HFFc6 (cell line): ENCODE data around the gene IGSF3. TPM values are rescaled to one million over a fixed set of nuclear protein-coding genes. Genes with fewer than 3 reads are reported as not detected.
"Not testable (repeated sequence)": the region's sequence is repeated elsewhere in the genome, so short reads cannot be mapped to it uniquely, and the experiment has no call there.

ENCODE experiments used
- DNase-seq: peaks from one replicate; pipeline ENCODE4 v3.0.0-alpha.2; 2018
- H3K27ac Mint-ChIP-seq: 2 replicates; pipeline ENCODE4 v1.8.0; 2020; ENCODE audit warnings: mild to moderate bottlenecking, mixed read lengths
- H3K27me3 Mint-ChIP-seq: 2 replicates; pipeline ENCODE4 v1.8.0; 2021; ENCODE audit warnings: mild to moderate bottlenecking, moderate library complexity, mixed read lengths; ENCODE audit not compliant: insufficient read depth
- H3K36me3 Mint-ChIP-seq: 2 replicates; pipeline ENCODE4 v1.8.0; 2021; ENCODE audit warnings: low read depth, mixed read lengths
- H3K4me1 Mint-ChIP-seq: 2 replicates; pipeline ENCODE4 v1.8.0; 2020; ENCODE audit warnings: low read depth, mixed read lengths
- H3K4me3 Mint-ChIP-seq: 2 replicates; pipeline ENCODE4 v1.8.0; 2020; ENCODE audit warnings: mild to moderate bottlenecking, moderate library complexity, mixed read lengths
- H3K9me3 Mint-ChIP-seq: 2 replicates; pipeline ENCODE4 v1.8.0; 2020; ENCODE audit warnings: mild to moderate bottlenecking, mixed read lengths
- total RNA-seq, 6 experiments: library from RNA; stranded (reverse); fragmentation: NEBNext Ultra II Directional; extraction: Animal tissue kit (Norgen Biotek cat#: 25700); gene quantifications; 2 replicates in 1 of 6; 3 replicates in 5 of 6; pipeline ENCODE4 v1.2.3, GENCODE V29; 2021
- TF ChIP-seq, protein P1 (sequence below): fragments of 200-600 bp; sonication (generic); IDR thresholded peaks from 2 replicates; pipeline ENCODE4 v1.5.0; 2021; ENCODE audit warnings: antibody characterized with exemption, mild to moderate bottlenecking

The IGSF3 gene
- total RNA-seq, 6 experiments from 2014 or later, result not detected

DNA sequence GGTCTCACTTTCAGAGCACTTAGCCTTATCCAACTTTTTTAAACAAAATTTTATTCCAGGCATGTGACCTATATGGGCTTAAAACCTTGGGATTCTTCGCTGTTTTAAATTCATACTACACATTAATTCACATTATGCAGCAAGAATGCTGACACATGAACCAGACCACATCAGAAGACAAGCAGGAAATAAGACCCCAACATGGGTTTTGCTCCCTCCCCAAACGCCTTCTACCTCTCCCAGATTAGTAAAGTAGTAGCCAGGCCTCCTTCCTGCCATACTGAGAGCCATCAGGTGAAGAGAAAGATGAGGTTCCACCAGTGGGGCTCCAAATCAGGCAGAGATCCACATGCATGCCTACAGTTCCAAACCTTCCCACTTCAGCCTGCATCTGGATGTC, 3.7 kb downstream of the IGSF3 start:
- Mint-ChIP-seq H3K27me3 (peaks cover 37% of the 10 kb centered on the region), H3K4me1 (no peaks in the 10 kb centered on the region), H3K36me3 (no peaks in the 10 kb centered on the region), H3K4me3 (no peak overlapping the region), H3K27ac (no peak overlapping the region), H3K9me3 (no peaks in the 10 kb centered on the region)
- TF ChIP-seq, protein P1, sequence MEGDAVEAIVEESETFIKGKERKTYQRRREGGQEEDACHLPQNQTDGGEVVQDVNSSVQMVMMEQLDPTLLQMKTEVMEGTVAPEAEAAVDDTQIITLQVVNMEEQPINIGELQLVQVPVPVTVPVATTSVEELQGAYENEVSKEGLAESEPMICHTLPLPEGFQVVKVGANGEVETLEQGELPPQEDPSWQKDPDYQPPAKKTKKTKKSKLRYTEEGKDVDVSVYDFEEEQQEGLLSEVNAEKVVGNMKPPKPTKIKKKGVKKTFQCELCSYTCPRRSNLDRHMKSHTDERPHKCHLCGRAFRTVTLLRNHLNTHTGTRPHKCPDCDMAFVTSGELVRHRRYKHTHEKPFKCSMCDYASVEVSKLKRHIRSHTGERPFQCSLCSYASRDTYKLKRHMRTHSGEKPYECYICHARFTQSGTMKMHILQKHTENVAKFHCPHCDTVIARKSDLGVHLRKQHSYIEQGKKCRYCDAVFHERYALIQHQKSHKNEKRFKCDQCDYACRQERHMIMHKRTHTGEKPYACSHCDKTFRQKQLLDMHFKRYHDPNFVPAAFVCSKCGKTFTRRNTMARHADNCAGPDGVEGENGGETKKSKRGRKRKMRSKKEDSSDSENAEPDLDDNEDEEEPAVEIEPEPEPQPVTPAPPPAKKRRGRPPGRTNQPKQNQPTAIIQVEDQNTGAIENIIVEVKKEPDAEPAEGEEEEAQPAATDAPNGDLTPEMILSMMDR, result no peak
- DNase-seq, result no peak

DNA sequence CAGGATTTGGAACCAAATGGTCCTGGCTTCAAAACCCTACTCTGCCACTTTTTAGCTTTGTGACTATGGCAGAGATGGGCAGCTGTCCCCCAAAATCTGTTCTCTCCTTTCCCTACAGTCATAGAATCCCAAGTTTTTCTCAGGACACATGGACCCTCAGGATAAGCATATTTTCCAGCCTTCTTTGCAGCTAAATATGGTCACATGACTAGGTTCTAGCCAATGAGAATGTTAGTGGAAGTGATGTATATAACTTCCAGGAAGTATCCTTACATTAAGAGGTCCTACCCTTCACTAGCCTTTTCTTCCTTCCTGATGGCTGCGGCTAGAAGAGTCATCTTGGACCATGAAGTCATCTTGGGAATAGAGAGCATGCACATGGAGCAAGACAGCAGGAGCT, 5.9 kb downstream of the IGSF3 start:
- TF ChIP-seq, protein P1, result no peak
- H3K27me3 Mint-ChIP-seq, result peaks cover 33% of the 10 kb centered on the region
- H3K4me3 Mint-ChIP-seq, result no peak overlapping the region
- H3K36me3 Mint-ChIP-seq, result no peaks in the 10 kb centered on the region
- no peak overlapping the region for H3K27ac Mint-ChIP-seq
- H3K4me1 Mint-ChIP-seq, result no peaks in the 10 kb centered on the region
- no peaks in the 10 kb centered on the region for H3K9me3 Mint-ChIP-seq
- no peak for DNase-seq

DNA sequence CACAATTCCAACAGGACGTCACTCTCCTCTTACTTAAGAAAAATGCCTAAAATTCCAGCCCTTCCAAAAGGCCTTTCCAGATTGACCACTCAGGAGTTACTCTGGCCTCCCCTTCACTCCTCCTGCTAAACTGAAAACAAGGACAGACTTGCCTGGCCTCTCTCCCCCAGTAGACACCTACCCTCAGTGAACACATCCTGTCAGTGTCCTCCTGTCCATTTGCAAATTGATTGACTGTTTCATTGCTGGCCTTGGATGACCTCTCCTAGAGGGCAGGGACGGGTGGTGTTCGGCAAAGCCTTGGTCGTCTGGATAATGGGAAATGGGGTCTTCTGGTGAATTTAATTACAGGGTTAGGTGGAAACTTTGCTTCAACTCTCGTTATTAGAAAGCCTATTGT, 8.9 kb downstream of the IGSF3 start:
- not testable (repeated sequence) for H3K9me3 Mint-ChIP-seq, DNase-seq, H3K27ac Mint-ChIP-seq, H3K4me3 Mint-ChIP-seq, H3K36me3 Mint-ChIP-seq, H3K4me1 Mint-ChIP-seq
- H3K27me3 Mint-ChIP-seq, result peaks cover 21% of the 10 kb centered on the region

DNA sequence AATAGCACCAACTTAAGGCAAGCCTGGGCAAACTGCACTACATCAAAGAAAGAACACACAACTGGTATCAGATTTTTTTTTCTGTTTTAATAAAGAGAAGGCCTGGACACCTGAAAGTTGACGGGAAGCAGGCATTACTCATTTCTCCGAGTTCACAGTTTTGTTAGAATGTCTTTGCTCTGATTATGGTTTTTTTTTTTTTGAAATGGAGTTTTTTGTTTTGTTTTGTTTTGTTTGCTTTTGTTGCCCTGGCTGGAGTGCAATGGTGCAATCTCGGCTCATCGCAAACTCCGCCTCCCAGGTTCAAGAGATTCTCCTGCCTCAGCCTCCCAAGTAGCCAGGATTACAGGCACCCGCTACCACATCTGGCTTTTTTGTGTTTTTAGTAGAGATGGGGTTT, 9.7 kb downstream of the IGSF3 start:
- not testable (repeated sequence) for DNase-seq

DNA sequence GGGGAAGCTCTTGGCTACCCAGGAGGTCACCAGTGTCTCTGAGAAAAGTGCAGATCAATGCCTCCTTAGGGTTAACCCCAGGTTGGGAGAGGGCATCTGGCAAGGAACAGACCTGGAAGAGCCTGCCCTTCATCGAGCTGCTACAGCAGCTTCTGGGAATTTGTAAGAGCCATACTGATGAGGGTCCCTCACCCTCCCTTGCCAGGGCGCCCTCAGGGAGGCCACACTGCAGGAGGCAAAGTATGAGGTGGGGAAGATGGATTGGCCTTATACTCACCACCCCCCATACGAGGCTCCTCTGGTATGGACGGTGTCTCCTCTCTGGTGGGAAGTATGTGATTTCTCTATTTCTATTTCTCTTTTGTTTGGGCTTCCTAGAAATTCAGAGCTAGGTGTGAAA, 13.2 kb downstream of the IGSF3 start:
- H3K27ac Mint-ChIP-seq, result no peak overlapping the region
- H3K9me3 Mint-ChIP-seq, result no peaks in the 10 kb centered on the region
- H3K4me1 Mint-ChIP-seq, result peaks cover 3% of the 10 kb centered on the region; the same call in 1 of the 2 replicates
- TF ChIP-seq, protein P1, result no peak
- H3K4me3 Mint-ChIP-seq, result no peak overlapping the region
- DNase-seq, result no peak
- H3K36me3 Mint-ChIP-seq, result no peaks in the 10 kb centered on the region
- H3K27me3 Mint-ChIP-seq, result peaks cover 20% of the 10 kb centered on the region

More for the DNA sequence above, 9.7 kb downstream of the IGSF3 start:
- H3K4me1 Mint-ChIP-seq, H3K9me3 Mint-ChIP-seq, H3K4me3 Mint-ChIP-seq, H3K27ac Mint-ChIP-seq, H3K36me3 Mint-ChIP-seq: not testable (repeated sequence)
- H3K27me3 Mint-ChIP-seq, result peaks cover 21% of the 10 kb centered on the region

DNA sequence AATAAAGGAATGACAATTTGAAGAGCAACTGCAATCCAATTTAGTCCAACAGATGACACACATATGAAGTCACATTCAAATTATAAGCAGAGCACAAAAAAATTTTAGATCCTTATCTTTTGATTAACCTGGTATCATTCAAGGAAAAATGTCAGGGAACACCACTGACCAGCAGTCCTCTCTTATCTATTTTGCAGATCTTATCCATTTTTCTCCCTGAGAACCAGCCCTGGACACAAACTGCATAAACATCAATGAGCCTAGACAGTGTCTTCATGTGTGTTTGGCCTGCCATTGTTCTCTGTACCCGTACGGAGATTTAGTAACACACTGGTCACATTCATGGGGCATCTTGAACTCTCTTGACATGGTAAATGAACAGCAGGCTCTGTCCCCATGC, 14.9 kb downstream of the IGSF3 start:
- H3K4me1 Mint-ChIP-seq, H3K27ac Mint-ChIP-seq, H3K4me3 Mint-ChIP-seq, H3K9me3 Mint-ChIP-seq, DNase-seq, H3K36me3 Mint-ChIP-seq: not testable (repeated sequence)
- peaks cover 24% of the 10 kb centered on the region for H3K27me3 Mint-ChIP-seq

DNA sequence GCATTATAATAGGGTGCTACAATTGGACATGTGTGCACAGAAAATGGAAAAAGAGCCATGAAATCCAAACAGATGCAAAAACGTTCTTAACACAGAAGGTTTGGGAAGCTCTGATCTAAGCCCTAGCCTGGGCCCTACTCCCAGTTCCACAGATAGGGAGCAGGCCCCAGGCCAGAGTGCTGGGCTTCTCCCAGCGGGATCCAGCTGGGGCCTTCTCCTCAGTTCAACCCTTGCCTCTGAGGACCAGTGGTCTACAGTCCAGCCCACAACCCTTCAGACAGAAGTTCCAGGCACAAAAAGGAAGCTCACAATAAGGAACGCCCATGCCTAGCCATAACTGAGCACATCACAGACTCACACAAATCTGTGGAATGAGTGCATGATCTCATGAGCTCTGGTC, 16.8 kb downstream of the IGSF3 start:
- not testable (repeated sequence) for H3K4me3 Mint-ChIP-seq, H3K36me3 Mint-ChIP-seq, DNase-seq, H3K4me1 Mint-ChIP-seq, H3K9me3 Mint-ChIP-seq, H3K27ac Mint-ChIP-seq
- peaks cover 26% of the 10 kb centered on the region for H3K27me3 Mint-ChIP-seq

DNA sequence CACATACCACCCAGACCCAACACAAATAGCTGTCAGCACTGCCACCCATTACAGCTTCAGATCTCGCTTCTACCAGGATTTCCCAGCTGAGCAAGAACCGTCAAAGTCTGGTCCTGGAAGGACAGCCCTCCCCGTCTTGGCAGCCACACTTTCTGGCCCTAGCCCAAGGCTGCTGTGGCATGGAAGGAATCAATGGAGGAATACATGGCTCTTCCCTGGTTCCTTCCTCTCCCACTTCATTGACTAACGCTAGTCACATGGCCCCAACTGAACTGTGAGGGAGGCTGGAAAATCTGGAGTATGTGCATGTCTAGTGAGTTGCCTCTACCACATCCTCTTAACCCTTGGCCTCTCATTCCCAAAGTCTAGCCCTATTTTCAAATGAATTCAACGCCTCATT, 18.5 kb downstream of the IGSF3 start:
- H3K9me3 Mint-ChIP-seq, H3K4me1 Mint-ChIP-seq, DNase-seq, H3K4me3 Mint-ChIP-seq, H3K36me3 Mint-ChIP-seq, H3K27ac Mint-ChIP-seq: not testable (repeated sequence)
- peaks cover 20% of the 10 kb centered on the region for H3K27me3 Mint-ChIP-seq

DNA sequence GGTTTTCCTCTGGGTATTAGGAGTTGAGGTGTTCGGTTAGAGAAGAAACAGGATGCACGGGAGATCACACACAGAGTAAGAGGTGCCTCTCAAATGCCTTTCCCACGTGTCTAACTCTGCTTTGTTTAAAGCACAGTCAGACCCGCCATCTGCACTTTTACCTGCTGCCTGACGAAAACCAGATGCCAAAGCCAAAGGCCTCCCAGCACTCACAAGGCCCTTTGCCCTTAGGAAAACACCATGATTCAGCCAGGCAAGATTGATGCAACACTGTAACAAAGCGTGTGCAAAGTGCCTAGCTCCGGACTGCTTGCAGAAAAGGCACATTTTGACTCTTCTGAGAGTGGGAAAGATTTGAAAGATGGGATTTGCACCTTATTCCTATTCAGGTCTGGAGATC, 19.2 kb downstream of the IGSF3 start:
- not testable (repeated sequence) for DNase-seq, H3K4me3 Mint-ChIP-seq, H3K36me3 Mint-ChIP-seq, H3K27ac Mint-ChIP-seq, H3K9me3 Mint-ChIP-seq, H3K4me1 Mint-ChIP-seq
- peaks cover 24% of the 10 kb centered on the region for H3K27me3 Mint-ChIP-seq

DNA sequence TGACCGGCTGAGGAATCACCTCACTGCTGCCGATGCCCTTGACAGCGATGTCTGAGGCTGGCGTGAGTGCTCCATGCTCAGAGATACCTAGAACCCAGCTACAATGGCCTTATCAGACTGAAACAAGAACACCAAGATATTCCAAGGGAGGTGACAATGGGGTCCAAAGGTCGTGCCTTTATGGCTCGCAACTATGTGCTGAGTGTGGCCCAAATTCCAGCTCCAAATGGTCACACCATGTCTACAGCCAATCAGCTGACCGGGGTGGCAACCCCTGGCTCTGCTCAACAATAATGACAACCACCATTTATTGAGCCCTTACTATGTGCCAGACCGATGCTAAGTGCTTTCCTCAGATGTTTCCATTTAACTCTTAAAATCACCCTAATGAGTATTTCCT, 20.3 kb downstream of the IGSF3 start:
- not testable (repeated sequence) for DNase-seq, H3K9me3 Mint-ChIP-seq, H3K4me3 Mint-ChIP-seq, H3K36me3 Mint-ChIP-seq, H3K27ac Mint-ChIP-seq
- peaks cover 25% of the 10 kb centered on the region for H3K27me3 Mint-ChIP-seq
- peaks cover 13% of the 10 kb centered on the region; the same call in 1 of the 2 replicates for H3K4me1 Mint-ChIP-seq

DNA sequence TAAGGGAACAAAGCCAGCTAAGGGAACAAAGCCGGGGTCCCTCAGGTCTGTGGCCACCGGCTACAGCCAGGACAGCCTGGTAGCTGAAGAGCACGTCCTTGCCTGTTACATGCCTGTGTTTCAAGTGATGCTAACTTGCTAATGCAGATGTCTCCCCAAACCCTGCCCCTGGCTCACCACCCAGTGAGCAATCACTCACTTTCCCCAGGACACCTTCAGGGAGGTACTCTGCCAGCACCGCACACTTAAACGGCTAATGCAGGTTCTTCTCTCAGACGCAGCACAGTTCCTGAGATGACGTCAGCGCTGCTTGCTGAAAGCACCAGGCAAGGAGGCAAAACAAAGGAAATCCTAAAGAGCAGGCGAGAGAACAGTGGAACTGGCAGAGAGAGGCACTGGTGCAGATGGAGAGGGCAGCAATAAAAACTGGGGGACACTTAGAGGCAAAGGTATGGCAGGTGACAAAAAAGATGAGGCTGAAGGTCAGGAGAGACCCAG, 20.8 kb downstream of the IGSF3 start:
- H3K27ac Mint-ChIP-seq, H3K9me3 Mint-ChIP-seq, DNase-seq, H3K36me3 Mint-ChIP-seq, H3K4me3 Mint-ChIP-seq: not testable (repeated sequence)
- peaks cover 13% of the 10 kb centered on the region; the same call in 1 of the 2 replicates for H3K4me1 Mint-ChIP-seq
- peaks cover 22% of the 10 kb centered on the region for H3K27me3 Mint-ChIP-seq
